Ovary (tissue), 9 donors: ENCODE measurements around the gene SHB. TPM values are rescaled to one million over a fixed set of nuclear protein-coding genes. Genes with fewer than 3 reads are reported as not detected.

Source experiments
- DNase-seq, 5 donors: peaks; one replicate each; pipeline ENCODE4 v3.0.0-alpha.2; 2019 to 2020
- H3K27ac ChIP-seq, 2 donors: fragments of 200-600 bp; one replicate each; pipeline versions ENCODE4 v1.5.1 to v1.8.0; 2019 to 2022
- H3K27me3 ChIP-seq: fragments of 200-600 bp; one replicate; pipeline ENCODE4 v1.8.0; 2022
- H3K36me3 ChIP-seq: fragments of 200-600 bp; sonication (generic); one replicate; pipeline ENCODE4 v1.5.1; 2019
- H3K4me1 ChIP-seq: one replicate; pipeline ENCODE4 v1.8.1; 2013; ENCODE audit warnings: mild to moderate bottlenecking, moderate library complexity; ENCODE audit not compliant: insufficient read depth
- H3K4me3 ChIP-seq: fragments of 200-600 bp; sonication (generic); one replicate; pipeline ENCODE4 v1.5.1; 2017
- H3K9me3 ChIP-seq, 2 donors: fragments of 200-600 bp in 1 of 2; sonication (generic) in 1 of 2; one replicate each; pipeline versions ENCODE4 v1.5.1 to v1.8.1; 2013 to 2019; ENCODE audit warnings: mild to moderate bottlenecking in 1 of 2, moderate library complexity in 1 of 2
- EP300 ChIP-seq: sonication (generic); formaldehyde crosslinking; IDR thresholded peaks from one replicate; pipeline ENCODE4 v1.6.1; 2017; ENCODE audit warnings: antibody characterized with exemption
- POLR2A ChIP-seq: fragments of 450-650 bp; IDR thresholded peaks from one replicate; pipeline ENCODE4 v1.6.1; 2017; ENCODE audit warnings: antibody characterized with exemption, mild to moderate bottlenecking, moderate library complexity
- WGBS, 3 donors: extraction: QIAGEN DNeasy Blood & Tissue Kit in 1 of 3; methylation state at CpG; one replicate each; pipeline versions ENCODE4 v1.1.5 to v1.1.7; 2013 to 2017; 5-methylcytosine and 5-hydroxymethylcytosine counted together
- intact Hi-C, 4 donors: fragments of 100-400 bp; cut with DNase I; formaldehyde crosslinking; loops; one replicate each; pipeline versions ENCODE4 v1.11.0 to v1.15.1; 2022 to 2023
- polyA plus RNA-seq, 2 donors: library from polyadenylated mRNA; stranded (reverse); fragments of 200-250 nt in 1 of 2; fragments of 350-450 nt in 1 of 2; fragmentation: Illumina TruSeq in 1 of 2; extraction: RNeasy Lipid Tissue Mini Kit (QIAGEN cat#74804) in 1 of 2; gene quantifications; one replicate each; pipeline ENCODE4 v1.2.3, GENCODE V29; 2013 to 2014
- total RNA-seq, 7 donors: library from RNA; depleted of rRNA in 2 of 7; stranded (reverse); fragments of >200 nt in 2 of 7; fragmentation: NEBNext Ultra II Directional in 3 of 7; extraction: Animal tissue kit (Norgen Biotek cat#: 25700) in 3 of 7; gene quantifications; one replicate each; pipeline versions ENCODE4 v1.1.0 to v1.2.4, GENCODE V29; 2016 to 2023
- TF ChIP-seq, protein P1 (sequence below), 3 donors: fragments of 450-650 bp in 2 of 3; fragments of 200-600 bp in 1 of 3; IDR thresholded peaks; one replicate each; pipeline versions ENCODE4 v1.5.1 to v1.8.0; 2016 to 2022; ENCODE audit warnings: antibody characterized with exemption in 3 of 3, mild to moderate bottlenecking in 1 of 3
- donor health status: DM: no; HTN: no; CAD: no; lungs with moderate emphysema.
- donor health status: DM: no; HTN: no; CAD: no.
- donor health status: Bipolar disorder and iron deficiency.
- donor health status: DM: yes; HTN: yes; CAD: no.
- donor health status: DM: no; HTN: no; CAD: no.
- donor health status: DM: yes; HTN: yes; CAD: no.

Gene SHB
- total and polyA plus RNA-seq, 9 donors = 3.5 to 23.8 (median 9.0) TPM

DNA sequence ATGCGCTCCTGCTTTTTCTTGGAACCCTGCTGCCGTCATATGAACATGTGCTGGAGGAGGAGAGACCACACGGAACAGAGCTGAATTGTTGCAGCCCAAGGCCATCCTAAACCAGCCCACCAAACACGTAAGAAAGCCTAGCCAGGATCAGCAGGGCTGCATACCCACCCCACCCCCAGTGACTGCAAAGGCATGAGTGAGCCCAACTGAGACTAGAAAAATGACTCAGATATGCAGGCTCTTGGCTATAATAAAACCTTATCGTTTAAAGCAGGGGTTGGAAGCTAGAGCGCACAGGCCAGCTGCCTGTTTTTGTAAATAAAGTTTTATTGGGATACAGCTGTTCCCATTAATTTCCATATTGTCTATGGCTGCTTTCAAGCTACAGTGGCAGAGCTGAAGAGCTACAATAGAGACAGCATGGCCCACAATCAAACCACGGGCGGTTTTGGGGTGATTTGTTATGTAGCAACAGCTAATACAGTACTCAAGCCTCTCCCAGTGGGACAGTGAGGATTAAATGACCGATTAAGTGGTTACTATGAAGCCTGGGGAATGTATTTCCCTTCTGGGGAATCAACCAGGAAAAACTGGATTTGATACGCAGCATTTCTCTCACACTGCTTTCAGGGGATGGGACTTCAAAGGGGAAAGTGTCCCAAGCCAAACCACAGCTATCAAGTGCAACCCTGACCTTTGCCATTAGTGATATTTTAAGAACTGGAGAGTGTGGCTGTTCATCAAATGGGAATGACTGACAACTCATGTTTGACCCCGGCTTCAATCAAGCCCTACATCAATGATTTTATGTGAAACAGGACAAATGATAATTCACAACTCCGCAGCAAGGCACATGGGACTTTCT, 6.3 kb downstream of the SHB start:
- Histone ChIP-seq H3K4me1 (peaks cover 2% of the 10 kb centered on the region), H3K36me3 (no peaks in the 10 kb centered on the region), H3K27me3 (no peaks in the 10 kb centered on the region), H3K4me3 (no peak overlapping the region), H3K9me3 (no peaks in the 10 kb centered on the region), H3K27ac (no peak overlapping the region)
- TF ChIP-seq EP300 (no peak), POLR2A (no peak)
- TF ChIP-seq, protein P1, sequence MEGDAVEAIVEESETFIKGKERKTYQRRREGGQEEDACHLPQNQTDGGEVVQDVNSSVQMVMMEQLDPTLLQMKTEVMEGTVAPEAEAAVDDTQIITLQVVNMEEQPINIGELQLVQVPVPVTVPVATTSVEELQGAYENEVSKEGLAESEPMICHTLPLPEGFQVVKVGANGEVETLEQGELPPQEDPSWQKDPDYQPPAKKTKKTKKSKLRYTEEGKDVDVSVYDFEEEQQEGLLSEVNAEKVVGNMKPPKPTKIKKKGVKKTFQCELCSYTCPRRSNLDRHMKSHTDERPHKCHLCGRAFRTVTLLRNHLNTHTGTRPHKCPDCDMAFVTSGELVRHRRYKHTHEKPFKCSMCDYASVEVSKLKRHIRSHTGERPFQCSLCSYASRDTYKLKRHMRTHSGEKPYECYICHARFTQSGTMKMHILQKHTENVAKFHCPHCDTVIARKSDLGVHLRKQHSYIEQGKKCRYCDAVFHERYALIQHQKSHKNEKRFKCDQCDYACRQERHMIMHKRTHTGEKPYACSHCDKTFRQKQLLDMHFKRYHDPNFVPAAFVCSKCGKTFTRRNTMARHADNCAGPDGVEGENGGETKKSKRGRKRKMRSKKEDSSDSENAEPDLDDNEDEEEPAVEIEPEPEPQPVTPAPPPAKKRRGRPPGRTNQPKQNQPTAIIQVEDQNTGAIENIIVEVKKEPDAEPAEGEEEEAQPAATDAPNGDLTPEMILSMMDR (IDR thresholded peaks at IDR 0.05) = no peak
- intact Hi-C loops = loop anchor here in 1 of 4 donors (10.0 kb wide), 1 partner anchor 118 kb away; no protein-coding TSS in a partner anchor
- 66 to 74% (median 68%) methylated on average over 12 of the region's 12 CpGs for WGBS, 3 donors
- DNase-seq = no peak

- H3K27ac ChIP-seq = no peak overlapping the region
- 95 to 98% (median 97%) methylated on average over 3 of the region's 3 CpGs for WGBS, 3 donors
- H3K27me3 ChIP-seq = no peaks in the 10 kb centered on the region
- intact Hi-C loops = loop anchor here in 1 of 4 donors (10.0 kb wide), 1 partner anchor 117 kb away; no protein-coding TSS in a partner anchor
- H3K4me1 ChIP-seq = peaks cover 2% of the 10 kb centered on the region
- no peaks in the 10 kb centered on the region for H3K9me3 ChIP-seq
- DNase-seq = no peak
- no peak for TF ChIP-seq POLR2A
- TF ChIP-seq, protein P1 (IDR thresholded peaks at IDR 0.05) = no peak
- no peak for TF ChIP-seq EP300
- H3K36me3 ChIP-seq = no peaks in the 10 kb centered on the region
- no peak overlapping the region for H3K4me3 ChIP-seq
Observed at GRCh38 chr9:38062106-38062497, 6.9 kb downstream of the SHB start.

DNA sequence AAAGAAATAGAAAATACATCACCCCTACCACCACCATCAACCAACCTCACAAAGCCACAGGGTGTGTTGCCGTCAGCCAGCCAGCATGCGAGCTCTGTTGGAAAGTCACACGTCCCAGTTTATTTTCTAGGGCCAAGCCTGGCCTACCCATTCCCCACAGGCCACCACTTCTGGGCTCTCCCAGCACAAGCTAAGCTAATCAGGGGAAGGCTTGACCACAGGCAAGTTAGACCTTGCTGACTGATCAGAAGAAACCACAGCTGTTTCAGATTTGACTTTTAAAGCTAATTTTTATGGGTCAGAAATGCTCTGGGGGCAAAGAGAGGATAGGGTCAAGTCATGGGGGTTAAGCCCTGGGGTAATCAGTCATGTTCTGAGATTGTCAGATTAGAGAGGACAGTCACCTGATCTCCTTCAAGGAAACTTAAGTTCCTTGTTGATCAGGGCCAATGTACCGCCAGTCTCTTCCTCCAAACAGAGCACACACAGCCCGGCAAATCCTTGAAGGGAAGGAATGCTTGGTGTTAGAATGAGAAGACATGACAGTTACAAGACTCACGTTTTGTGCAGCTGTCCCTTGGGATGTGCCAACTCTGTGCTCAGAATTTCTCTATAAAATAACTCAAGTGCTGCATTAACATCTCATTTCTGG, 7.6 kb downstream of the SHB start:
- no peaks in the 10 kb centered on the region for H3K4me1 ChIP-seq
- peak in 1 of 5 donors; percentile 4 for DNase-seq

DNA sequence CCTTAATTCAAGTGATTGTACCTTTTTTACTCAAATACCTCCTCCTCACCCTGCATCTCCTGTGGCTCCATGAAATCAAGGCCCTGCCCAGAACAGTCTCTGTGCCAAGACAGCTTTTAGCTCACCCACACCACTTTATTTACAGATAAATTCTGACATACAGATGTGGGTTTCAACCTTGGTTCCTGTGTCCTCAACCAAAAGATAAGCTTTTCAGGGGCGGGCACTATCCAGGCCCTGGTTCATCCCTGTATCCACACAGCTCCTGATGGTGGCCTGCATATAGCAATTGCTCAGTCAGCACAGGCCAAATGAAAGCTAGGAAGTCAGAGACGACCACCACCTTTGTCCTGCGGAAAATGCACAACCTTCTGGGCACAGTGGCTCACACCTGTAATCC, 8.3 kb downstream of the SHB start:
- peak in 1 of 5 donors; percentile 6 for DNase-seq
- WGBS, 3 donors = 85 to 87% (median 85%) methylated on average over 3 of the region's 3 CpGs
- H3K4me1 ChIP-seq = no peaks in the 10 kb centered on the region

More for the DNA sequence above, 7.6 kb downstream of the SHB start:
- Histone ChIP-seq H3K9me3 (no peaks in the 10 kb centered on the region), H3K27me3 (no peaks in the 10 kb centered on the region), H3K36me3 (no peaks in the 10 kb centered on the region), H3K4me3 (no peak overlapping the region), H3K27ac (no peak overlapping the region)
- intact Hi-C loops = loop anchor here in 1 of 4 donors (10.0 kb wide), 1 partner anchor 117 kb away; no protein-coding TSS in a partner anchor
- TF ChIP-seq POLR2A (no peak), EP300 (no peak)
- TF ChIP-seq, protein P1 (IDR thresholded peaks at IDR 0.05) = no peak
- 83 to 92% (median 87%) methylated on average over 6 of the region's 6 CpGs for WGBS, 3 donors

More for the DNA sequence above, 8.3 kb downstream of the SHB start:
- Histone ChIP-seq H3K9me3 (no peaks in the 10 kb centered on the region), H3K36me3 (no peaks in the 10 kb centered on the region), H3K27ac (no peak overlapping the region), H3K4me3 (no peak overlapping the region), H3K27me3 (no peaks in the 10 kb centered on the region)
- TF ChIP-seq POLR2A = no peak
- TF ChIP-seq EP300 = no peak
- TF ChIP-seq, protein P1 (IDR thresholded peaks at IDR 0.05) = no peak
- intact Hi-C loops = loop anchor here in 1 of 4 donors (10.0 kb wide), 1 partner anchor 116 kb away; no protein-coding TSS in a partner anchor
